SHP77 treated with DMSO at 0.1 percent for 48 hours (cell line): Measurements from ENCODE around the gene HYOU1.
"Not testable (repeated sequence)": the region's sequence is repeated elsewhere in the genome, so short reads cannot be mapped to it uniquely, and the experiment has no call there.

ENCODE experiments used
- DNase-seq: peaks from one replicate; lab custom pipeline; 2025; lab: John Stamatoyannopoulos, UW

The HYOU1 gene

GRCh38 chr11:119042927-119043326 lies 14.1 kb downstream of the HYOU1 start:
- no peak for DNase-seq

- no peak for DNase-seq
Observed at GRCh38 chr11:119041821-119042514, 15.0 kb downstream of the HYOU1 start.

- DNase-seq, result not testable (repeated sequence)
Observed at GRCh38 chr11:119039471-119039870, 17.5 kb downstream of the HYOU1 start.

GRCh38 chr11:119038884-119039283 lies 18.1 kb downstream of the HYOU1 start:
- DNase-seq, result no peak

- no peak for DNase-seq
Observed at GRCh38 chr11:119034813-119035212, 22.2 kb downstream of the HYOU1 start.

- DNase-seq, result not testable (repeated sequence)
Observed at GRCh38 chr11:119033421-119033820, 23.6 kb downstream of the HYOU1 start.

- no peak for DNase-seq
Observed at GRCh38 chr11:119031912-119032280, 25.1 kb downstream of the HYOU1 start.

GRCh38 chr11:119030329-119031047 lies 26.5 kb downstream of the HYOU1 start, which contains the start of gene SLC37A4:
Gene SLC37A4 (minus strand): TSS chr11:119030877.
- peak; percentile 89 for DNase-seq

GRCh38 chr11:119030029-119030328 lies 27.0 kb downstream of the HYOU1 start:
- DNase-seq, result no peak

GRCh38 chr11:119029340-119030028 lies 27.5 kb downstream of the HYOU1 start:
- no peak for DNase-seq

GRCh38 chr11:119029069-119029339 lies 28.0 kb downstream of the HYOU1 start:
- no peak for DNase-seq

- no peak for DNase-seq
Observed at GRCh38 chr11:119028346-119029068, 28.5 kb downstream of the HYOU1 start.

- no peak for DNase-seq
Observed at GRCh38 chr11:119027561-119028345, 29.3 kb downstream of the HYOU1 start.

GRCh38 chr11:119026970-119027369 lies 30.0 kb downstream of the HYOU1 start:
- DNase-seq, result no peak

- no peak for DNase-seq
Observed at GRCh38 chr11:119025978-119026766, 30.8 kb downstream of the HYOU1 start.

GRCh38 chr11:119025541-119025940 lies 31.5 kb downstream of the HYOU1 start:
- DNase-seq, result no peak

GRCh38 chr11:119025099-119025473 lies 31.9 kb downstream of the HYOU1 start:
- DNase-seq, result no peak

- no peak for DNase-seq
Observed at GRCh38 chr11:119024430-119025098, 32.4 kb downstream of the HYOU1 start.

GRCh38 chr11:119023741-119024140 lies 33.3 kb downstream of the HYOU1 start:
- no peak for DNase-seq

- DNase-seq, result no peak
Observed at GRCh38 chr11:119021631-119022030, 35.4 kb downstream of the HYOU1 start.

GRCh38 chr11:119019996-119020395 lies 37.0 kb downstream of the HYOU1 start:
- DNase-seq, result no peak
